HepG2 (cell line): ENCODE measurements around the gene SRRT. TPM values are rescaled to one million over a fixed set of nuclear protein-coding genes. Genes with fewer than 3 reads are reported as not detected.

Experiments
- DPF2 ChIP-seq: sonication (generic); formaldehyde crosslinking; IDR thresholded peaks from 2 replicates; pipeline ENCODE4 v1.4.0; 2020; ENCODE audit warnings: mild to moderate bottlenecking, low read depth, missing genetic modification reagents, borderline replicate concordance
- FIP1L1 ChIP-seq: fragments of 200-400 bp; formaldehyde crosslinking; IDR thresholded peaks from 2 replicates; pipeline ENCODE4 v1.6.1; 2018; ENCODE audit warnings: low read depth, mild to moderate bottlenecking, low read length, moderate library complexity, borderline replicate concordance; ENCODE audit not compliant: insufficient read depth
- FOSL1 ChIP-seq: sonication (generic); formaldehyde crosslinking; IDR thresholded peaks from 2 replicates; pipeline ENCODE4 v1.9.0; 2021; ENCODE audit warnings: missing genetic modification reagents, borderline replicate concordance
- GABPA ChIP-seq, 2 experiments: IDR thresholded peaks; 2 replicates each; pipeline ENCODE4 v1.6.1; 2011 to 2016; ENCODE audit warnings: low read depth in 2 of 2, low read length in 1 of 2, missing biosample characterization in 1 of 2, missing genetic modification characterization in 1 of 2
- GTF2F1 ChIP-seq: fragments of 150-350 bp; IDR thresholded peaks from 2 replicates; pipeline ENCODE4 v1.6.1; 2014; ENCODE audit warnings: low read length
- HMG20B ChIP-seq: conservative IDR thresholded peaks from 2 replicates; pipeline ENCODE4 v1.6.1; 2016; ENCODE audit warnings: missing genetic modification reagents, missing compliant biosample characterization
- HNRNPLL ChIP-seq: fragments of 200-400 bp; formaldehyde crosslinking; IDR thresholded peaks from 2 replicates; pipeline ENCODE4 v1.6.1; 2017; ENCODE audit warnings: mild to moderate bottlenecking, low read depth, low read length; ENCODE audit not compliant: poor library complexity, severe bottlenecking
- MAZ ChIP-seq, 2 experiments: sonication (generic) in 1 of 2; formaldehyde crosslinking in 1 of 2; IDR thresholded peaks; 2 replicates each; pipeline versions ENCODE4 v1.5.0 to v1.6.1; 2012 to 2020; ENCODE audit warnings: low read depth in 2 of 2, mild to moderate bottlenecking in 2 of 2, borderline replicate concordance in 1 of 2, improper control_type of control experiment in 1 of 2, low read length in 1 of 2, missing genetic modification reagents in 1 of 2, moderate library complexity in 1 of 2
- PHF5A ChIP-seq: IDR thresholded peaks from one replicate; pipeline ENCODE4 v1.6.1; 2018; ENCODE audit warnings: low read depth, missing genetic modification reagents; ENCODE audit not compliant: unreplicated experiment
- POLR2AphosphoS2 ChIP-seq: IDR thresholded peaks from 2 replicates; pipeline ENCODE4 v1.6.1; 2011; ENCODE audit warnings: low read depth, low read length, improper control_type of control experiment
- TARDBP ChIP-seq: sonication (generic); formaldehyde crosslinking; IDR thresholded peaks from 2 replicates; pipeline ENCODE4 v1.8.0; 2022; ENCODE audit warnings: mild to moderate bottlenecking, missing genetic modification reagents
- XBP1 ChIP-seq: sonication (generic); formaldehyde crosslinking; IDR thresholded peaks from 2 replicates; pipeline ENCODE4 v1.5.0; 2020; ENCODE audit warnings: missing genetic modification reagents
- ZFYVE20 ChIP-seq: sonication (generic); formaldehyde crosslinking; IDR thresholded peaks from 2 replicates; pipeline ENCODE4 v1.8.0; 2023; ENCODE audit warnings: low read depth, mild to moderate bottlenecking, moderate library complexity, missing genetic modification reagents, borderline replicate concordance
- ZNF441 ChIP-seq: sonication (generic); formaldehyde crosslinking; IDR thresholded peaks from 2 replicates; pipeline ENCODE4 v1.7.0; 2021; ENCODE audit warnings: missing genetic modification reagents, borderline replicate concordance
- ZNF484 ChIP-seq: sonication (generic); formaldehyde crosslinking; IDR thresholded peaks from 2 replicates; pipeline ENCODE4 v1.5.1; 2020; ENCODE audit warnings: mild to moderate bottlenecking, low read depth, missing genetic modification reagents, borderline replicate concordance
- ZNF570 ChIP-seq: sonication (generic); formaldehyde crosslinking; IDR thresholded peaks from 2 replicates; pipeline ENCODE4 v1.4.0; 2020; ENCODE audit warnings: mild to moderate bottlenecking, missing genetic modification reagents, borderline replicate concordance
- ZNF75D ChIP-seq: sonication (generic); formaldehyde crosslinking; IDR thresholded peaks from 2 replicates; pipeline ENCODE4 v1.8.1; 2023; ENCODE audit warnings: missing genetic modification reagents, mild to moderate bottlenecking, borderline replicate concordance
- polyA plus RNA-seq, 8 experiments: library from polyadenylated mRNA; depleted of rRNA in 3 of 8; stranded (reverse) in 7 of 8; unstranded in 1 of 8; fragments of >200 nt; fragmentation: Illumina TruSeq in 4 of 8; extraction: Trizol in 4 of 8; gene quantifications; 2 replicates each; pipeline versions ENCODE4 v1.2.1 to v1.2.3, GENCODE V29; 2011 to 2016; ENCODE audit warnings: low read depth in 4 of 8, missing spikeins in 1 of 8, mixed read lengths in 1 of 8; ENCODE audit not compliant: insufficient read depth in 1 of 8
- total RNA-seq, 5 experiments: library from RNA; depleted of rRNA; stranded (reverse); fragments of >200 nt; fragmentation: Illumina TruSeq; extraction: Trizol; gene quantifications; 2 replicates each; pipeline ENCODE4 v1.2.3, GENCODE V29; 2016; ENCODE audit warnings: low read depth in 1 of 5
- TF ChIP-seq, protein P1 (sequence below): sonication (generic); formaldehyde crosslinking; IDR thresholded peaks from 2 replicates; pipeline ENCODE4 v1.4.0; 2020; ENCODE audit warnings: mild to moderate bottlenecking, missing genetic modification reagents
- TF ChIP-seq, protein P2 (sequence below): IDR thresholded peaks from 2 replicates; pipeline ENCODE4 v1.6.1; 2016; ENCODE audit warnings: low read depth, borderline replicate concordance
- TF ChIP-seq, protein P3 (sequence below): sonication (generic); formaldehyde crosslinking; IDR thresholded peaks from 2 replicates; pipeline ENCODE4 v1.8.1; 2023; ENCODE audit warnings: missing genetic modification reagents, inconsistent platforms, borderline replicate concordance
- TF ChIP-seq, protein P4 (sequence below): sonication (generic); formaldehyde crosslinking; conservative IDR thresholded peaks from 2 replicates; pipeline ENCODE4 v1.4.0; 2020; ENCODE audit warnings: mild to moderate bottlenecking, missing genetic modification reagents, moderate library complexity

Gene SRRT
- total and polyA plus RNA-seq, 2 of the 13 experiments (the other 11 are each of a cell fraction or from before 2014, with no cell fraction given) = 26.2 to 106 TPM

DNA sequence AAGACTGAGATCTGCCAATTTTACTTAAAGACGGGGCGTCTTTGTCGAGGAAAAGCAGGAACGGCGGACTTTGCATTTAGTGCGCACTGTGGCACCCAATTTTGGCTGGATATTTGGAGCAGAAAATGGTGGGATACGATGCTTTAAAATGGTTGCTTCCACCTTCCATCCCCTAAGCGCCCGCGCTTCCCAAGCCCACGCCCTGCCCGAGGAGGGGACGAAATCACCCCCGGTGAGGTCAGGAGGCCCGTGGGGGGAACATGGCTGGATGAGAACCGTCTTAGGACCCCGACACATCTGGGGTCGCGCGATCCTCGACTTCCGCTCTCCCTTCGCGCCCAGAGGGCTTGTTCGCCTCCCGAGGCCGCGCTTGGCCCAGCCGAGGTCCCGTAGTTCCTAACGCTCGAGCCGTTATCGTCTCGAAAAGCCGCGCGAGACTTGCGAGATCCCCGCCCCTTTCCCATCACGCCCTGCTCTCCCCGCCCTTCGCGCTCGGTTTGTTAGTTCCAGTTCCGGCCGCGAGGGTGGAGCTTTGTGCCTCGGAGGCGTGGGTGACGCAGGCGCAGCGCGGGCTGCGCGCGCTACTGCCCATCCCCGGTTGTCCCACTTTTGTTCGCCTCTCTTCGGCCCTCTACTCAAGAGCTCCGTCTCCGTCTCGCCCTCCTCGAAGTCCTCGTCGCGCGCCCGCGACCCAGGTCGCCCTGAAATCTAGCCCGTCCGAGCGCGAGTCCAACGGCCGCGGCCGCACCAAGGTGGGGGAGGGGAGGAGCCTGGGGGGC is at the start of gene SRRT (continued):
- TF ChIP-seq ZNF570 = no peak
- TF ChIP-seq MAZ (IDR thresholded peaks at IDR 0.05; ENCODE audit: borderline replicate concordance, low read depth, low read length) = peak; percentile 60; the same call in 1 of the 2 replicates
- TF ChIP-seq MAZ (CRISPR knock-in tag; IDR thresholded peaks at IDR 0.05; ENCODE audit: low read depth) = peak; percentile 94
- TF ChIP-seq, protein P1, sequence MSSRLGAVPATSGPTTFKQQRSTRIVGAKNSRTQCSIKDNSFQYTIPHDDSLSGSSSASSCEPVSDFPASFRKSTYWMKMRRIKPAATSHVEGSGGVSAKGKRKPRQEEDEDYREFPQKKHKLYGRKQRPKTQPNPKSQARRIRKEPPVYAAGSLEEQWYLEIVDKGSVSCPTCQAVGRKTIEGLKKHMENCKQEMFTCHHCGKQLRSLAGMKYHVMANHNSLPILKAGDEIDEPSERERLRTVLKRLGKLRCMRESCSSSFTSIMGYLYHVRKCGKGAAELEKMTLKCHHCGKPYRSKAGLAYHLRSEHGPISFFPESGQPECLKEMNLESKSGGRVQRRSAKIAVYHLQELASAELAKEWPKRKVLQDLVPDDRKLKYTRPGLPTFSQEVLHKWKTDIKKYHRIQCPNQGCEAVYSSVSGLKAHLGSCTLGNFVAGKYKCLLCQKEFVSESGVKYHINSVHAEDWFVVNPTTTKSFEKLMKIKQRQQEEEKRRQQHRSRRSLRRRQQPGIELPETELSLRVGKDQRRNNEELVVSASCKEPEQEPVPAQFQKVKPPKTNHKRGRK (CRISPR knock-in tag) = 0 out of 2 replicates have a peak, but pooled peaks have one; percentile 40
- TF ChIP-seq XBP1 (CRISPR knock-in tag) = no peak
- TF ChIP-seq TARDBP (CRISPR knock-in tag) = peak; percentile 94
- TF ChIP-seq ZNF484 (CRISPR knock-in tag) = no peak
- peak; percentile 66; the same call in 1 of the 2 replicates for TF ChIP-seq FIP1L1
- no peak for TF ChIP-seq FOSL1 (CRISPR knock-in tag)
- TF ChIP-seq, protein P2, sequence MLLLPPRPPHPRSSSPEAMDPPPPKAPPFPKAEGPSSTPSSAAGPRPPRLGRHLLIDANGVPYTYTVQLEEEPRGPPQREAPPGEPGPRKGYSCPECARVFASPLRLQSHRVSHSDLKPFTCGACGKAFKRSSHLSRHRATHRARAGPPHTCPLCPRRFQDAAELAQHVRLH (CRISPR knock-in tag) = peak; percentile 51; the same call in 1 of the 2 replicates
- peak; percentile 88 for TF ChIP-seq HNRNPLL
- TF ChIP-seq GABPA (IDR thresholded peaks at IDR 0.05; ENCODE audit: low read depth, low read length) = peak; percentile 65
- TF ChIP-seq GABPA (CRISPR knock-in tag; IDR thresholded peaks at IDR 0.05; ENCODE audit: low read depth) = peak; percentile 92
- TF ChIP-seq GTF2F1 = no peak; the same call in 1 of the 2 replicates
- no peak for TF ChIP-seq ZNF75D
- TF ChIP-seq ZFYVE20 = no peak
- no peak for TF ChIP-seq HMG20B (CRISPR knock-in tag)
- TF ChIP-seq ZNF441 (CRISPR knock-in tag) = peak; percentile 47
- TF ChIP-seq DPF2 = no peak
- peak; percentile 70 for TF ChIP-seq PHF5A (CRISPR knock-in tag)
- TF ChIP-seq, protein P3, sequence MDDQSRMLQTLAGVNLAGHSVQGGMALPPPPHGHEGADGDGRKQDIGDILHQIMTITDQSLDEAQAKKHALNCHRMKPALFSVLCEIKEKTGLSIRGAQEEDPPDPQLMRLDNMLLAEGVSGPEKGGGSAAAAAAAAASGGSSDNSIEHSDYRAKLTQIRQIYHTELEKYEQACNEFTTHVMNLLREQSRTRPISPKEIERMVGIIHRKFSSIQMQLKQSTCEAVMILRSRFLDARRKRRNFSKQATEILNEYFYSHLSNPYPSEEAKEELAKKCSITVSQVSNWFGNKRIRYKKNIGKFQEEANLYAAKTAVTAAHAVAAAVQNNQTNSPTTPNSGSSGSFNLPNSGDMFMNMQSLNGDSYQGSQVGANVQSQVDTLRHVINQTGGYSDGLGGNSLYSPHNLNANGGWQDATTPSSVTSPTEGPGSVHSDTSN = no peak
- no peak for TF ChIP-seq POLR2AphosphoS2
- TF ChIP-seq, protein P4, sequence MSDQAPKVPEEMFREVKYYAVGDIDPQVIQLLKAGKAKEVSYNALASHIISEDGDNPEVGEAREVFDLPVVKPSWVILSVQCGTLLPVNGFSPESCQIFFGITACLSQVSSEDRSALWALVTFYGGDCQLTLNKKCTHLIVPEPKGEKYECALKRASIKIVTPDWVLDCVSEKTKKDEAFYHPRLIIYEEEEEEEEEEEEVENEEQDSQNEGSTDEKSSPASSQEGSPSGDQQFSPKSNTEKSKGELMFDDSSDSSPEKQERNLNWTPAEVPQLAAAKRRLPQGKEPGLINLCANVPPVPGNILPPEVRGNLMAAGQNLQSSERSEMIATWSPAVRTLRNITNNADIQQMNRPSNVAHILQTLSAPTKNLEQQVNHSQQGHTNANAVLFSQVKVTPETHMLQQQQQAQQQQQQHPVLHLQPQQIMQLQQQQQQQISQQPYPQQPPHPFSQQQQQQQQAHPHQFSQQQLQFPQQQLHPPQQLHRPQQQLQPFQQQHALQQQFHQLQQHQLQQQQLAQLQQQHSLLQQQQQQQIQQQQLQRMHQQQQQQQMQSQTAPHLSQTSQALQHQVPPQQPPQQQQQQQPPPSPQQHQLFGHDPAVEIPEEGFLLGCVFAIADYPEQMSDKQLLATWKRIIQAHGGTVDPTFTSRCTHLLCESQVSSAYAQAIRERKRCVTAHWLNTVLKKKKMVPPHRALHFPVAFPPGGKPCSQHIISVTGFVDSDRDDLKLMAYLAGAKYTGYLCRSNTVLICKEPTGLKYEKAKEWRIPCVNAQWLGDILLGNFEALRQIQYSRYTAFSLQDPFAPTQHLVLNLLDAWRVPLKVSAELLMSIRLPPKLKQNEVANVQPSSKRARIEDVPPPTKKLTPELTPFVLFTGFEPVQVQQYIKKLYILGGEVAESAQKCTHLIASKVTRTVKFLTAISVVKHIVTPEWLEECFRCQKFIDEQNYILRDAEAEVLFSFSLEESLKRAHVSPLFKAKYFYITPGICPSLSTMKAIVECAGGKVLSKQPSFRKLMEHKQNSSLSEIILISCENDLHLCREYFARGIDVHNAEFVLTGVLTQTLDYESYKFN (CRISPR knock-in tag) = peak; percentile 74
